ENCODE measurements around the gene TUBB4A.

GRCh38 chr19:6452899-6453298 lies 49.2 kb downstream of the TUBB4A start:
- TF ChIP-seq, protein P1, sequence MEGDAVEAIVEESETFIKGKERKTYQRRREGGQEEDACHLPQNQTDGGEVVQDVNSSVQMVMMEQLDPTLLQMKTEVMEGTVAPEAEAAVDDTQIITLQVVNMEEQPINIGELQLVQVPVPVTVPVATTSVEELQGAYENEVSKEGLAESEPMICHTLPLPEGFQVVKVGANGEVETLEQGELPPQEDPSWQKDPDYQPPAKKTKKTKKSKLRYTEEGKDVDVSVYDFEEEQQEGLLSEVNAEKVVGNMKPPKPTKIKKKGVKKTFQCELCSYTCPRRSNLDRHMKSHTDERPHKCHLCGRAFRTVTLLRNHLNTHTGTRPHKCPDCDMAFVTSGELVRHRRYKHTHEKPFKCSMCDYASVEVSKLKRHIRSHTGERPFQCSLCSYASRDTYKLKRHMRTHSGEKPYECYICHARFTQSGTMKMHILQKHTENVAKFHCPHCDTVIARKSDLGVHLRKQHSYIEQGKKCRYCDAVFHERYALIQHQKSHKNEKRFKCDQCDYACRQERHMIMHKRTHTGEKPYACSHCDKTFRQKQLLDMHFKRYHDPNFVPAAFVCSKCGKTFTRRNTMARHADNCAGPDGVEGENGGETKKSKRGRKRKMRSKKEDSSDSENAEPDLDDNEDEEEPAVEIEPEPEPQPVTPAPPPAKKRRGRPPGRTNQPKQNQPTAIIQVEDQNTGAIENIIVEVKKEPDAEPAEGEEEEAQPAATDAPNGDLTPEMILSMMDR (IDR thresholded peaks at IDR 0.05; ENCODE audit: low read depth, low read length) = no peak
- TF ChIP-seq POLR2A (IDR thresholded peaks at IDR 0.05; ENCODE audit: extremely low read depth, insufficient read length) = no peak

All from NB4 (cell line).